Stimulated activated CD4-positive, alpha-beta T cell treated with anti-CD3 and anti-CD28 coated beads, Interleukin-12 subunit alpha, Interleukin-12 subunit beta, amount 100 ng/mL, for 48 hours (primary cell): Measurements from ENCODE around the gene APLP1.
"Not testable (repeated sequence)": the region's sequence is repeated elsewhere in the genome, so short reads cannot be mapped to it uniquely, and the experiment has no call there.

Source experiments
- DNase-seq, 3 donors: peaks; one replicate each; pipeline ENCODE4 v3.0.0-alpha.2; 2020; ENCODE audit warnings: low read depth in 2 of 3, low spot score in 1 of 3

Gene APLP1

DNA sequence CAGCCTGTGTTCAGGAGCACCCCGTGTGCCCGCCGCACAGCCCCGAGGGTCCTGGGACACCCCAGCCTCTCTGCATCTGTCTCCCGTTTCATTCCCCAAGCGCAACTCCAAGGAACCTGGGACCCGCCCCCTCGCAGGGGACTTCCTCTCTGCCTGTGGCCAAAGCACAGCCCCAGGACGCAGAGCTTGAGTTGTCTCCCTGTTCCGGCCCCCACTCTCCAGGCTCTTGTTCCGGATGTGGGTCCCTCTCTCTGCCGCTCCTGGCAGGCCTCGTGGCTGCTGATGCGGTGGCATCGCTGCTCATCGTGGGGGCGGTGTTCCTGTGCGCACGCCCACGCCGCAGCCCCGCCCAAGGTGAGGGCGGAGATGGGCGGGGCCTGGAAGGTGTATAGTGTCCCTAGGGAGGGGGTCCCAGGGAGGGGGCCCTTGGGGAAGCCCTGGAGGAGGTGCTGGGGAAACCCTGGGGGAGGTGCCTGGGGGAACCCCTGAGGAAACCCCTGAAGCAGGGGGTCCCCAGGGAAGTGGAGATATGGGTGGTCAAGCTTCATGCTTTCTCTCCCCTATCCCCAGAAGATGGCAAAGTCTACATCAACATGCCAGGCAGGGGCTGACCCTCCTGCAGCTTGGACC is 35.3 kb downstream of the APLP1 start:
- peak; percentile 63 to 80 (median 77) for DNase-seq

DNA sequence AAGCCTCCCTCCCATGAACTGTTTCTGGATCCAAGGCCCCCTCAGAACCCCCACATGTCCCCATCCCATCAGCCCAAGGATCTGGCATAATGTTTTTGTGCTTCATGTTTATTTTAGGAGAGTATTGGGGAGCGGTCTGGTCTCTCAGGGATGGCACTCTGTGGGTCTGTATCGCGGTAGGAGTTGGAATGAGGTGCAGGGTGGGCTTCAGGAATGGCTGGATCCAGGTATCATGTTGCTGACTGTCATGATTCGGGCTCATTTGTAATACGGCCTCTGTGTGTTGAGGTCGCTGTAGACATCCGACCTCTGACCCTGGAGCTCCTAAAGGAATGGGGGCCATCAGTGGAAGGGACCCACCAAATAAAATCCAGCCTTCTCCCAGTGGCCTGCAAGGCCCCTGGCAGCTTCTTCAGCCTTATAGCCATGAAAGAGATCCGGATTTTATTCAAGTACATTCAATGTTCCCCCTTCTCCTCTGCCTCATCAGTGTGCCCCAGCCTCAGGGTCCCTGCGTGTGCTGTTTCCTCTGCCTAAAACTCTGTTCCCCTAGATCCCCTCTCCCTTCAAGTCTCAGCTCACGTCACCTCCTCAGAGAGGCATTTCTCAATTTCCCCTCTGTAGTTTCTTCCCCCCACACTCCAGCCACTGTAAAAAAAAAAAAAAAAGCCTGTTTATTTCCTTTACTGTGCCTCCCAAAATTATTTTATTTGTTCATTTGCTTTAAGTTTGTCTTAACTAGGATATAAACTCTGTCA is 36.1 kb downstream of the APLP1 start:
- DNase-seq: no peak

DNA sequence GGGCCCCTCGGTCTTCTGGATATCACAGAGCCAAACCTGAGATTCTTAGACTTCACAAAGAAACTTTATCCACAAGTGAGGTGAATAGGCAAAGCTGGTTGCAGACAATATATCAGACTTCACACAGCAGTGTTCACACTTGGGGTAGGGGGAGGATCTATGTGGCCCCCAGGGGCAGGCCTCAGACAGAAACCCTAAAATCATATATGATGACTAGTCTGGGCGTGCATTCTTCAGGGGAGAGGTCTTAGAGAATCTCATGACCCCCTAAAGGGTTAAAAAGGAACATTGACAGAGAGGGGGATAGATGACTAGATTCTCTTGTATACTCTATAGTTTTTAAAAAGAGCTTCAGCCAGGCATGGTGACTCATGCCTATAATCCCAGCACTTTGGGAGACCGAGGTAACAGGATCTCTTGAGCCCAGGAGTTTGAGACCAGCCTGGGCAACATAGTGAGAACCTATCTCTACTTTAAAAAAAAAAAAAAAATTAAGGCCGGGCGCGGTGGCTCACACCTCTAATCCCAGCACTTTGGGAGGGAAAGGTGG is 36.9 kb downstream of the APLP1 start:
- no peak for DNase-seq

- DNase-seq: no peak
These were observed 39.0 kb downstream of the APLP1 start for GRCh38 chr19:35907377-35907745.

- DNase-seq: no peak
These were observed 39.7 kb downstream of the APLP1 start, which contains the start of gene TYROBP for GRCh38 chr19:35908010-35908441. TYROBP (minus strand) TSS chr19:35908295; CDS start chr19:35908228, 67 bp downstream.

DNA sequence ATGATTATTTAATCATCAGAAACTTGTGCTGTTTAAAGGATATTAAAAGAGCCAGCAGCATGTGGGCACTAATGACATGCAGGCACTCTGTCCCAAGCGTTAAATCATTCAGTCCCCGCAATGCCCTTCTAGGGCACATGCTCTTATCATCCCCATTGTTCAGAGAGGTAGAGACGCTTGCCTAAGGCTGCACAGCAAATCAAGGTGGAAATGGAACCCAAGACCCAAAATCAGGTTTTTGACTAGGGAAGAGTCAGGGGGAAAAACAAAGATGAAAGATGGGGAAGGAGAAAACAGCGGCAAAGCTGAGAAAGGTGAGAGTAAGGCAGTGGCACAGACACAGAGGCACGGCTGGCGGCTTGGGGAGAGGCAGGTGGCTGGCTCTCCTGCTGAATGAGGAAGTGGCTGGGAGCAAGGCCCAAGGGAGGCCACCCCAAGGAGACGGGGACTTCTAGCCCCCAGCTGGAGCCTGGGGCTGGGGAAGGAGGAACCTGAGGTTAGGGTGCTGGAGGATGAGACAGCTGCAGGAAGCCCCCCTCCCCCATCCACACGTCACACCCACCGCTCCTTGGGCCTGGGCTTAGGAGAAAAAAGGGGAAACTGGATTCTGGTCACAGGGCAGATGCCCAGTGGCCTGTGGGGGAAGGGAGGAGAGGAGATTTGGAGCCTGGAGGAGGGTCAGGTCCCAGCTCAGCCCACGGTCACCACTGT is 40.8 kb downstream of the APLP1 start:
- DNase-seq: no peak

DNA sequence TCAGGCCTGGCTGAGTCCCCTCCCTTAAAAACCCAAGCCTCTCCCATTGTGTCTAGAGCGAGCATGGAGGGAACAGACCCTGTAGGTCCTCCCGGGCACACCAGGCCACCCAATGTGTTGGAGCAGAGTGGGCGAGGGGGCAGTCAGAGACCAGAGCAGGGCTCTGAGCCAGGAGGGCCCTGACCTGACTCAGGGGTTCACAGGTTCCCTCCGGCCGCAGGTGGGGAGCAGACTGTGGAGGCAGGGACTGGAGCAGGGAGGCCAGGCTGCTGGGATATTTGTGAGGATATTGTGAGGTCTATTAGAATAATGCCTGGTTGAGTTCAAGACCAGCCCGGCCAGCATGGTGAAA is 41.3 kb downstream of the APLP1 start:
- no peak for DNase-seq

DNA sequence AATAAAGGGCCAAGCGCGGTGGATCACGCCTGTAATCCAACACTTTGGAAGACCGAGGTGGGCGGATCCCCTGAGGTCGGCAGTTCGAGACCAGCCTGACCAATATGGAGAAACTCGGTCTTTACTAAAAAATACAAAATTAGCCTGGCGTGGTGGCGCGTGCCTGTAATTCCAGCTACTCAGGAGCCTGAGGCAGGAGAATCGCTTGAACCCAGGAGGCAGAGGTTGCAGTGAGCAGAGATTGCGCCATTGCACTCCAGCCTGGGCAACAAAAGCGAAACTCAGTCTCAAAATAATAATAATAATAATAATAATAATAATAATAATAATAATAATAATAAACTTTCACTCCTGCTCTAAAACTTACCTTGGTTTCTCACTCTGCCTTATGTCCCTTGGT is 42.0 kb downstream of the APLP1 start:
- not testable (repeated sequence) for DNase-seq

- no peak for DNase-seq
These were observed 42.8 kb downstream of the APLP1 start for GRCh38 chr19:35911173-35911572.

GRCh38 chr19:35911790-35912189 is 43.4 kb downstream of the APLP1 start:
- peak in 1 of 3 donors; percentile 19 for DNase-seq

GRCh38 chr19:35913589-35913988 is 45.2 kb downstream of the APLP1 start:
- DNase-seq: no peak

GRCh38 chr19:35915443-35915842 is 47.1 kb downstream of the APLP1 start:
- DNase-seq: no peak

GRCh38 chr19:35919306-35919705 is 50.9 kb downstream of the APLP1 start:
- no peak for DNase-seq

- no peak for DNase-seq
These were observed 52.6 kb downstream of the APLP1 start for GRCh38 chr19:35921012-35921411.

DNA sequence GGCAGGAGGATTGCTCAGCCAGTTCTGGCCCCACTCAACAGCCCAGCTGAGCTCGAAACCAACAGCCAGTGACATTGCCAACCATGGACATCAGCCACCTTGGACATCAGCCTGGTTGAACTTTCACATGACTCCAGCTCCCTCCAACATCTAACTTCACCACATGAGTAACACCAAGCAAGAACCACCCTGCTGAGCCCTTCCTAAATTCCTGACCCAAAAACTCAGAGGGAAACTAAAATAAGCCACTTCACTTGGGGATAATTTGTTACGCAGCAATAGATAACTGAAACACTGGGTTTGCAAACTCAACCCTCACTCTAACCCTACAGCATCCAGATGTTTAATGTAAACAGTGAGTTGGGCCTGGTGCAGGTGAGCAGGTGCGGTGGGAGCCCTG is 57.1 kb downstream of the APLP1 start:
- DNase-seq: no peak

DNA sequence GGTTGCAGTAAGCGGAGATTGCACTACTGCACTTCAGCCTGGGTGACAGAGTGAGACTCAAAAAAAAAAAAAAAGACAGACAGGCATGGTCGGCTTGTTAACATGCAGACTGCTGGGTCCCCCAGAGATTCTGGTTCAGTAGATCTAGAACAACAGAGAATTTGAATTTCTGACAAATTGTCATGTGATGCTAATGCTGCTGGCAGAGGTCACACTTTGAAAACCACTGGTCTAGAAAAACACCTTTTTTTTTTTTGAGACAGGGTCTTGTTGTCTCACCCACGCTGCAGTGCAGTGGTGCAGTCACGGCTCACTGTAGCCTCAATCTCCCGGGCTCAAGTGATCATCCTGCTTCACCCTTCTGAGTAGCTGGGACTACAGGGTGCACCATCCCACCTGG is 60.1 kb downstream of the APLP1 start:
- DNase-seq: no peak
